WTC11 (cell line): ENCODE measurements around the gene DPEP2. TPM values are rescaled to one million over a fixed set of nuclear protein-coding genes. Genes with fewer than 3 reads are reported as not detected.
"Not testable (repeated sequence)": the region's sequence is repeated elsewhere in the genome, so short reads cannot be mapped to it uniquely, and the experiment has no call there.

ENCODE experiments used
- ATAC-seq: fragments of 200-7000 bp; cut with Tn5 transposase; 2 replicates; pipeline ENCODE4 v1.10.0; 2021; ENCODE audit warnings: mild to moderate bottlenecking, moderate library complexity
- Bru-seq: library from RNA; stranded (reverse); fragments of 400-500 nt; gene quantifications from one replicate; lab custom pipeline; 2021; lab: Mats Ljungman, UMichigan
- CTCF ChIA-PET: fragments of 300-600 bp; sonication (Branson Sonifier 250); formaldehyde crosslinking; loops from one replicate; lab custom pipeline; 2021; ENCODE audit warnings: antibody characterized with exemption; lab: Charles Lee
- POLR2A ChIA-PET: fragments of 350-600 bp; sonication (Branson Sonifier 250); formaldehyde crosslinking; loops from one replicate; lab custom pipeline; 2021; ENCODE audit warnings: antibody characterized with exemption; lab: Charles Lee
- DNase-seq: peaks from one replicate; pipeline ENCODE4 v3.0.0; 2021; ENCODE audit warnings: low spot score
- H3K27ac Mint-ChIP-seq: 2 replicates; pipeline ENCODE4 v1.8.0; 2021; ENCODE audit warnings: mixed read lengths
- H3K27me3 Mint-ChIP-seq: 2 replicates; pipeline ENCODE4 v1.8.0; 2021; ENCODE audit warnings: low read depth, mild to moderate bottlenecking, moderate library complexity, mixed read lengths
- H3K36me3 Mint-ChIP-seq: 2 replicates; pipeline ENCODE4 v1.8.0; 2021; ENCODE audit warnings: mixed read lengths
- H3K4me1 Mint-ChIP-seq: 2 replicates; pipeline ENCODE4 v1.8.0; 2022; ENCODE audit warnings: mixed read lengths
- H3K4me3 Mint-ChIP-seq: 2 replicates; pipeline ENCODE4 v1.8.0; 2021; ENCODE audit warnings: mild to moderate bottlenecking, moderate library complexity, mixed read lengths
- H3K9me3 Mint-ChIP-seq: 2 replicates; pipeline ENCODE4 v1.8.0; 2021; ENCODE audit warnings: mixed read lengths
- ATF1 ChIP-seq: sonication (generic); formaldehyde crosslinking; IDR thresholded peaks from 2 replicates; pipeline ENCODE4 v1.8.1; 2023; ENCODE audit warnings: mild to moderate bottlenecking, moderate library complexity, missing genetic modification reagents
- E2F4 ChIP-seq: sonication (generic); formaldehyde crosslinking; IDR thresholded peaks from 2 replicates; pipeline ENCODE4 v1.8.1; 2022; ENCODE audit warnings: low read depth, mild to moderate bottlenecking, moderate library complexity, missing genetic modification reagents, borderline replicate concordance
- ELF4 ChIP-seq: sonication (generic); formaldehyde crosslinking; IDR thresholded peaks from 2 replicates; pipeline ENCODE4 v1.8.1; 2022; ENCODE audit warnings: low read depth, mild to moderate bottlenecking, moderate library complexity, missing genetic modification reagents
- EMX1 ChIP-seq: fragments of 250-450 bp; sonication (Bioruptor Pico); IDR thresholded peaks from 2 replicates; pipeline ENCODE4 v1.8.0; 2021; ENCODE audit warnings: mild to moderate bottlenecking
- GRHL2 ChIP-seq: fragments of 250-450 bp; sonication (Bioruptor Pico); IDR thresholded peaks from 2 replicates; pipeline ENCODE4 v1.8.0; 2022; ENCODE audit warnings: mild to moderate bottlenecking, moderate library complexity; ENCODE audit not compliant: insufficient replicate concordance, severe bottlenecking
- HMGA2 ChIP-seq: fragments of 250-450 bp; sonication (Bioruptor Pico); IDR thresholded peaks from 2 replicates; pipeline ENCODE4 v1.4.0; 2021; ENCODE audit warnings: mild to moderate bottlenecking, moderate library complexity
- IRF1 ChIP-seq: sonication (generic); formaldehyde crosslinking; IDR thresholded peaks from 2 replicates; pipeline ENCODE4 v1.8.0; 2023; ENCODE audit warnings: missing genetic modification reagents
- JAZF1 ChIP-seq: fragments of 250-450 bp; sonication (Bioruptor Pico); IDR thresholded peaks from 2 replicates; pipeline ENCODE4 v1.9.0; 2021; ENCODE audit warnings: moderate library complexity, mild to moderate bottlenecking, inconsistent platforms
- MXD4 ChIP-seq: fragments of 250-450 bp; sonication (Bioruptor Pico); IDR thresholded peaks from 2 replicates; pipeline ENCODE4 v1.8.0; 2021; ENCODE audit warnings: mild to moderate bottlenecking, moderate library complexity, borderline replicate concordance
- ZBTB43 ChIP-seq: sonication (generic); formaldehyde crosslinking; IDR thresholded peaks from 2 replicates; pipeline ENCODE4 v1.8.1; 2023; ENCODE audit warnings: mild to moderate bottlenecking, missing genetic modification reagents
- ZNF425 ChIP-seq: fragments of 250-450 bp; sonication (Bioruptor Pico); conservative IDR thresholded peaks from 2 replicates; pipeline ENCODE4 v1.9.0; 2021; ENCODE audit warnings: mild to moderate bottlenecking
- ZNF671 ChIP-seq: fragments of 250-450 bp; sonication (Bioruptor Pico); IDR thresholded peaks from 2 replicates; pipeline ENCODE4 v1.8.0; 2021; ENCODE audit warnings: mild to moderate bottlenecking
- long read RNA-seq, 3 experiments: library from RNA in 1 of 3; library from capped mRNA in 1 of 3; library from polyadenylated mRNA in 1 of 3; unstranded in 2 of 3; stranded (forward) in 1 of 3; transcript quantifications; one replicate each; pipeline ENCODE4 v2.0.0, GENCODE V29; 2021
- total RNA-seq: library from RNA; stranded (reverse); gene quantifications from 3 replicates; pipeline ENCODE4 v1.2.3, GENCODE V29; 2021

DPEP2 gene
- total RNA-seq: 0.13 to 0.25 TPM in 2 of 3 replicates, not detected in the other
- Bru-seq, nascent RNA: not detected
- long read RNA-seq, experiment 1: 0 reads
- long read RNA-seq, experiment 2: 0 reads
- long read RNA-seq, experiment 3: 0 reads

DNA sequence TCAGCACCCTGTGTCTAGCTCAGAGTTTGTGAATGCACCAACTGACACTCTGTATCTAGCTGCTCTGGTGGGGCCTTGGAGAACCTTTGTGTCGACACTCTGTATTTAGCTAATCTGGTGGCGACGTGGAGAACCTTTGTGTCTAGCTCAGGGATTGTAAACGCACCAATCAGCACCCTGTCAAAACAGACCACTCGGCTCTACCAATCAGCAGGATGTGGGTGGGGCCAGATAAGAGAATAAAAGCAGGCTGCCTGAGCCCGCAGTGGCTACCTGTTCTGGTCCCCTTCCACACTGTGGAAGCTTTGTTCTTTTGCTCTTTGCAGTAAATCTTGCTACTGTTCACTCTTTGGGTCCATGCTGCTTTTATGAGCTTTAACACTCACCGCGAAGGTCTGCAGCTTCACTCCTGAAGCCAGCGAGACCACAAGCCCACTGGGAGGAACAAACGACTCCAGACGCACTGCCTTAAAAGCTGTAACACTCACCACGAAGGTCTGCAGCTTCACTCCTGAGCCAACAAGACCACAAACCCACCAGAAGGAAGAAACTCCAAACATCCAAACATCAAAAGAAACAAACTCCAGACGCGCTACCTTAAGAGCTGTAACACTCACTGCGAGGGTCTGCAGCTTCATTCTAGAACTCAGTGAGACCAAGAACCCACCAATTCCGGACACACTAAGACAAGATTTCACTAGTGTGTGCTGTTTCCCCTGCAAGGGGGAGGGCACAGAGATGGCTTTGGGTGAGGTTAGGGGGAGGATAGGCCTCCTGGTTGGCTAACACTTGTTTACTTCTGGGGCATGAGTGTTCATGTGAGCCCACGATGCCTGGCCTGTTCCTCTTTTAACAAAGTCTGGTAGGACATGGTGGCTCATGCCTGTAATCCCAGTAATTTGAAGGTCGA lies at the start of gene DPEP2:
Gene DPEP2 (minus strand): TSS at position 706 of the 910 bp plus-strand sequence. CDS start 6,272 bp downstream, outside the sequence.
- H3K36me3 Mint-ChIP-seq, H3K4me1 Mint-ChIP-seq, H3K4me3 Mint-ChIP-seq, DNase-seq, H3K9me3 Mint-ChIP-seq, H3K27me3 Mint-ChIP-seq, POLR2A ChIA-PET, ATAC-seq, H3K27ac Mint-ChIP-seq: not testable (repeated sequence)
- CTCF ChIA-PET: interaction anchor here (1.3 to 1.4 kb wide), 2 partner anchors 18 to 42 kb away, joined by 3 to 8 read pairs; no protein-coding TSS in a partner anchor

DNA sequence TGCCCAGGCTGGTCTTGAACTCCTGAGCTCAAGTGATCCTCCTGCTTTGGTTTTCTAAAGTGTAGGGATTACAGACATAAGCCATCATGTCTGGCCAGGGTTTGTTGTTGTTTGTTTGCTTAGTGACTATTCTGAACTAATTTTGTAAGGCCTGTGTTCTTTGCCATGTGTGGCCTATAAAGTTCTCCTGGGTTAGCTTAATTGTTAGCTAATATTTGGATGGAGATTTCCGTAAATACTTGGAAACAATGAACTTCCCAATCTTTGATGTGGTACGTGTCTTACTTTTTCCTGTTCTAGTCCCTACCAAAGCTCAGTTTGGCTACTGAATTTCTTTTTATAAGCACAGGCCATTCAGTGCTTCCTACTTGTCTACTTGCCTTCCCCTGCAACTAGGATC lies 48.7 kb upstream of the DPEP2 start:
- no peaks in the 10 kb centered on the region for H3K9me3 Mint-ChIP-seq
- ChIA-PET CTCF (interaction anchor here (1.0 kb wide), 2 partner anchors 17 to 46 kb away, joined by 3 to 5 read pairs; no protein-coding TSS in a partner anchor), POLR2A (no interaction called here)
- H3K27ac Mint-ChIP-seq: no peak overlapping the region
- peaks cover 15% of the 10 kb centered on the region for H3K36me3 Mint-ChIP-seq
- no peak for ATAC-seq
- TF ChIP-seq E2F4 (CRISPR knock-in tag) (no peak), ZNF671 (no peak), JAZF1 (CRISPR knock-in tag) (no peak), ZNF425 (CRISPR knock-in tag) (no peak), IRF1 (CRISPR knock-in tag) (no peak), HMGA2 (no peak), ZBTB43 (no peak), ELF4 (no peak), GRHL2 (CRISPR knock-in tag) (no peak)
- DNase-seq: no peak
- H3K4me1 Mint-ChIP-seq: no peaks in the 10 kb centered on the region
- H3K27me3 Mint-ChIP-seq: no peaks in the 10 kb centered on the region
- H3K4me3 Mint-ChIP-seq: no peak overlapping the region

DNA sequence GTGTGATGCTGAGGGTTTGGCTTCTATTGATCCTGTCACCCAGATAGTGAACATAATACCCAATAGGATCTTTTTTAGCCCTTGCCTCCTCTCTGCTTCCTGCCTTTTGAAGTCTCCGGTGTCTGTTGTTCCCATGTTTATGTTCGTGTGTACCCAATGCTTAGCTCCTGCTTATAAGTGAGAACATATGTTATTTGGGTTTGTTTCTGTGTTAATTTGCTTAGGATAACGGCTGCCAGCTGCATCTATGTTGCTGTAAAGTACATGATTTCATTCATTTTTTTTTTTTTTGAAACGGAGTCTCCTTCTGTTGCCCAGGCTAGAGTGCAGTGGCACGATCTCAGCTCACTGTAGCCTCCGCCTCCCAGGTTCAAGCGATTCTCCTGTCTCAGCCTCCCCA lies 46.8 kb upstream of the DPEP2 start:
- Mint-ChIP-seq H3K9me3 (no peaks in the 10 kb centered on the region), H3K27ac (no peak overlapping the region), H3K4me3 (no peak overlapping the region)
- POLR2A ChIA-PET: interaction anchor here (0.7 kb wide), 2 partner anchors 109 to 192 kb away, joined by 4 read pairs; no protein-coding TSS in a partner anchor
- ATAC-seq: no peak
- no peak for TF ChIP-seq MXD4 (CRISPR knock-in tag)
- TF ChIP-seq EMX1: no peak
- no peak for TF ChIP-seq ATF1 (CRISPR knock-in tag)
- TF ChIP-seq, all 79 proteins: peak for 0
- Mint-ChIP-seq H3K4me1 (no peaks in the 10 kb centered on the region), H3K36me3 (peaks cover 9% of the 10 kb centered on the region), H3K27me3 (no peaks in the 10 kb centered on the region)
- DNase-seq: no peak
- CTCF ChIA-PET: no interaction called here
